ENCODE data around the gene DAPK2.

DNA sequence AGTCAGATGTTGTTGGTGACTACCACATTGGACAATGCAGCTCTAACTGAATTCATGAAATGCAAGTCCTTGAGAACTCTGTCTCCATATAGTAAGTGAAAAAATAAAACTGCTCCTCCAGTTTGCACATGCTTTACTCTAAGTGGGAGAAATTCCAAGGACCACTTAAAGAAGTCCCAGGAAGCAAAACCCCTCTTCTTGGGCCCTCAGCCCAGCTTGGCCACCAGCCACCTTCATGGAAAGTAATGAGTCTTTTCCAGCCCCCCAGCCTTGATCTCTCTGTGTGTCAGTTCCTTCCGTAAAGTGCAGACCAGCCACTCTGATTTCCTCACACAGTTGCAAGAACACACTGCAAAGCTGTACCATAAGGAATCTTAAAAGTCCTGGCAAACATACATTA lies 34.5 kb downstream of the DAPK2 start:
- TF ChIP-seq, protein P1, sequence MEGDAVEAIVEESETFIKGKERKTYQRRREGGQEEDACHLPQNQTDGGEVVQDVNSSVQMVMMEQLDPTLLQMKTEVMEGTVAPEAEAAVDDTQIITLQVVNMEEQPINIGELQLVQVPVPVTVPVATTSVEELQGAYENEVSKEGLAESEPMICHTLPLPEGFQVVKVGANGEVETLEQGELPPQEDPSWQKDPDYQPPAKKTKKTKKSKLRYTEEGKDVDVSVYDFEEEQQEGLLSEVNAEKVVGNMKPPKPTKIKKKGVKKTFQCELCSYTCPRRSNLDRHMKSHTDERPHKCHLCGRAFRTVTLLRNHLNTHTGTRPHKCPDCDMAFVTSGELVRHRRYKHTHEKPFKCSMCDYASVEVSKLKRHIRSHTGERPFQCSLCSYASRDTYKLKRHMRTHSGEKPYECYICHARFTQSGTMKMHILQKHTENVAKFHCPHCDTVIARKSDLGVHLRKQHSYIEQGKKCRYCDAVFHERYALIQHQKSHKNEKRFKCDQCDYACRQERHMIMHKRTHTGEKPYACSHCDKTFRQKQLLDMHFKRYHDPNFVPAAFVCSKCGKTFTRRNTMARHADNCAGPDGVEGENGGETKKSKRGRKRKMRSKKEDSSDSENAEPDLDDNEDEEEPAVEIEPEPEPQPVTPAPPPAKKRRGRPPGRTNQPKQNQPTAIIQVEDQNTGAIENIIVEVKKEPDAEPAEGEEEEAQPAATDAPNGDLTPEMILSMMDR (IDR thresholded peaks at IDR 0.05) = no peak
- TF ChIP-seq EP300 (IDR thresholded peaks at IDR 0.05) (no peak), POLR2A (IDR thresholded peaks at IDR 0.05; ENCODE audit: low read length) (no peak), CBX8 (IDR thresholded peaks at IDR 0.05) (no peak), RFX5 (IDR thresholded peaks at IDR 0.05) (no peak), SMC3 (IDR thresholded peaks at IDR 0.05) (no peak), HDAC2 (IDR thresholded peaks at IDR 0.05) (no peak), E2F6 (IDR thresholded peaks at IDR 0.05; ENCODE audit: borderline replicate concordance, low read depth) (no peak), REST (IDR thresholded peaks at IDR 0.05) (no peak), CHD4 (IDR thresholded peaks at IDR 0.05; ENCODE audit: borderline replicate concordance) (no peak)
- TF ChIP-seq, protein P2, sequence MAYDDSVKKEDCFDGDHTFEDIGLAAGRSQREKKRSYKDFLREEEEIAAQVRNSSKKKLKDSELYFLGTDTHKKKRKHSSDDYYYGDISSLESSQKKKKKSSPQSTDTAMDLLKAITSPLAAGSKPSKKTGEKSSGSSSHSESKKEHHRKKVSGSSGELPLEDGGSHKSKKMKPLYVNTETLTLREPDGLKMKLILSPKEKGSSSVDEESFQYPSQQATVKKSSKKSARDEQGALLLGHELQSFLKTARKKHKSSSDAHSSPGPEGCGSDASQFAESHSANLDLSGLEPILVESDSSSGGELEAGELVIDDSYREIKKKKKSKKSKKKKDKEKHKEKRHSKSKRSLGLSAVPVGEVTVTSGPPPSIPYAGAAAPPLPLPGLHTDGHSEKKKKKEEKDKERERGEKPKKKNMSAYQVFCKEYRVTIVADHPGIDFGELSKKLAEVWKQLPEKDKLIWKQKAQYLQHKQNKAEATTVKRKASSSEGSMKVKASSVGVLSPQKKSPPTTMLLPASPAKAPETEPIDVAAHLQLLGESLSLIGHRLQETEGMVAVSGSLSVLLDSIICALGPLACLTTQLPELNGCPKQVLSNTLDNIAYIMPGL (CRISPR knock-in tag; IDR thresholded peaks at IDR 0.05; ENCODE audit: borderline replicate concordance) = no peak
- TF ChIP-seq, protein P3, sequence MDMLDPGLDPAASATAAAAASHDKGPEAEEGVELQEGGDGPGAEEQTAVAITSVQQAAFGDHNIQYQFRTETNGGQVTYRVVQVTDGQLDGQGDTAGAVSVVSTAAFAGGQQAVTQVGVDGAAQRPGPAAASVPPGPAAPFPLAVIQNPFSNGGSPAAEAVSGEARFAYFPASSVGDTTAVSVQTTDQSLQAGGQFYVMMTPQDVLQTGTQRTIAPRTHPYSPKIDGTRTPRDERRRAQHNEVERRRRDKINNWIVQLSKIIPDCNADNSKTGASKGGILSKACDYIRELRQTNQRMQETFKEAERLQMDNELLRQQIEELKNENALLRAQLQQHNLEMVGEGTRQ (IDR thresholded peaks at IDR 0.05) = no peak

Data from A549 (cell line).